Measurements from ENCODE around the gene SGTA. TPM values are rescaled to one million over a fixed set of nuclear protein-coding genes. Genes with fewer than 3 reads are reported as not detected.

The SGTA gene
- polyA plus RNA-seq, 12 donors: 61.4 to 104 (median 75.9) TPM; not detected in 1

GRCh38 chr19:2728783-2729387 lies 54.2 kb downstream of the SGTA start:
- no peak for DNase-seq

- DNase-seq: no peak
Observed at GRCh38 chr19:2727640-2727944, 55.5 kb downstream of the SGTA start.

- DNase-seq: no peak
Observed at GRCh38 chr19:2726904-2727639, 56.0 kb downstream of the SGTA start.

GRCh38 chr19:2726160-2726855 lies 56.8 kb downstream of the SGTA start:
- no peak for DNase-seq

GRCh38 chr19:2724148-2724557 lies 58.9 kb downstream of the SGTA start:
- DNase-seq: no peak

- DNase-seq: no peak
Observed at GRCh38 chr19:2723747-2724146, 59.3 kb downstream of the SGTA start.

GRCh38 chr19:2723345-2723715 lies 59.7 kb downstream of the SGTA start:
- no peak for DNase-seq

- no peak for DNase-seq
Observed at GRCh38 chr19:2722541-2723344, 60.3 kb downstream of the SGTA start.

- no peak for DNase-seq
Observed at GRCh38 chr19:2721570-2722540, 61.2 kb downstream of the SGTA start.

- no peak for DNase-seq
Observed at GRCh38 chr19:2720777-2721569, 62.1 kb downstream of the SGTA start, which contains the start of gene DIRAS1. TSS of gene DIRAS1 (minus strand) at chr19:2721372. CDS start at chr19:2717806, 3,566 bp downstream.

- no peak for DNase-seq
Observed at GRCh38 chr19:2719920-2720776, 62.9 kb downstream of the SGTA start.

- DNase-seq: no peak
Observed at GRCh38 chr19:2719232-2719735, 63.8 kb downstream of the SGTA start.

GRCh38 chr19:2717638-2718541 lies 65.2 kb downstream of the SGTA start:
- no peak for DNase-seq

- no peak for DNase-seq
Observed at GRCh38 chr19:2716722-2717637, 66.1 kb downstream of the SGTA start.

GRCh38 chr19:2716275-2716650 lies 66.8 kb downstream of the SGTA start:
- DNase-seq: no peak

GRCh38 chr19:2715470-2716274 lies 67.4 kb downstream of the SGTA start:
- no peak for DNase-seq

Data from muscle of arm (tissue), 12 donors.